Mucosa of descending colon (tissue), 3 donors: ENCODE data around the gene SRPRA. TPM values are rescaled to one million over a fixed set of nuclear protein-coding genes. Genes with fewer than 3 reads are reported as not detected.

Experiments used
- ATAC-seq: fragments of 200-7000 bp; cut with Tn5 transposase; one replicate; pipeline ENCODE4 v1.9.1; 2020; ENCODE audit warnings: mild to moderate bottlenecking, moderate library complexity
- DNase-seq, 3 donors: peaks; one replicate each; pipeline ENCODE4 v3.0.0-alpha.2; 2020
- H3K36me3 ChIP-seq: fragments of 200-600 bp; one replicate; pipeline ENCODE4 v1.8.0; 2021; ENCODE audit warnings: low read depth, mild to moderate bottlenecking
- H3K4me1 ChIP-seq: fragments of 200-600 bp; one replicate; pipeline ENCODE4 v1.8.0; 2021; ENCODE audit warnings: low read depth, mild to moderate bottlenecking
- H3K4me3 ChIP-seq: fragments of 200-600 bp; one replicate; pipeline ENCODE4 v1.8.0; 2021; ENCODE audit warnings: mild to moderate bottlenecking
- H3K9me3 ChIP-seq: fragments of 200-600 bp; one replicate; pipeline ENCODE4 v1.8.0; 2021; ENCODE audit warnings: mild to moderate bottlenecking
- intact Hi-C, 2 donors: fragments of 100-400 bp; cut with DNase I in 1 of 2; cut with micrococcal nuclease in 1 of 2; formaldehyde crosslinking; loops; one replicate each; pipeline versions ENCODE4 v1.11.0 to v1.11.1; 2022; cut with DNase I, micrococcal nuclease
- total RNA-seq, 3 donors: library from RNA; stranded (reverse); fragmentation: NEBNext Ultra II Directional in 2 of 3; extraction: Animal tissue kit (Norgen Biotek cat#: 25700) in 2 of 3; gene quantifications; one replicate each; pipeline versions ENCODE4 v1.2.1 to v1.2.4, GENCODE V29; 2021 to 2023
- TF ChIP-seq, protein P1 (sequence below): fragments of 200-600 bp; IDR thresholded peaks from one replicate; pipeline ENCODE4 v1.8.0; 2022; ENCODE audit warnings: antibody characterized with exemption, mild to moderate bottlenecking
- donor health status: DM: no; HTN: no; CAD: no; lungs with moderate emphysema.
- donor health status: DM: no; HTN: no; CAD: no.
- donor health status: DM: no; HTN: yes; CAD: no.

The SRPRA gene
- total RNA-seq, 3 donors from 2014 or later = 73.8 to 88.1 (median 79.2) TPM

DNA sequence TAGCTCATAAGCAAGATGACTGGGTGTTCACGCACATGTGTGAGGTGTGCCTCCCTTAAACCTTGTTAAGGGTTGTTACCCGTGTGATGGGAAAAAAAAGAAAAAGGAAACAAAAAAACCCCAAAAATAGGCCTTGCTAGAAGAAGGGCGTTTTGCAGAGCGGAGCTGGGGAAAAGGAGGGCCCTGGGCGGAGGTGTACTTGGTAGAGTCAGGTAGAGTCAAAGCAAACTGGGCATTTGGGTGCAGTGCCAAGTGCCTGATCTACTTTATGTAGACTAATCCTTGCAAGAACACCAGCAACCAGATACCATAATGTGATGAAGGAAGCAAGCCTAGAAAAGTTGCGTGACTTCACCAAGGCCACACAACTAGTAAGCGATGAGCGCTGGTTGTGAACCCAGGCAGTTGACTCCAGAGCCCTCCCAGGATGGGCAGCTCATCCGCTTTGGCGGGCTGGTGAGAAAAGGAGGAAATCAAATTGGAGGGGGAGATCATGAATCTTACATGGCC is 13.0 kb upstream of the SRPRA start:
- Histone ChIP-seq H3K4me3 (no peak overlapping the region), H3K9me3 (no peaks in the 10 kb centered on the region), H3K4me1 (peaks cover 3% of the 10 kb centered on the region), H3K36me3 (no peaks in the 10 kb centered on the region)
- DNase-seq (no peak), ATAC-seq (no peak)
- TF ChIP-seq, protein P1, sequence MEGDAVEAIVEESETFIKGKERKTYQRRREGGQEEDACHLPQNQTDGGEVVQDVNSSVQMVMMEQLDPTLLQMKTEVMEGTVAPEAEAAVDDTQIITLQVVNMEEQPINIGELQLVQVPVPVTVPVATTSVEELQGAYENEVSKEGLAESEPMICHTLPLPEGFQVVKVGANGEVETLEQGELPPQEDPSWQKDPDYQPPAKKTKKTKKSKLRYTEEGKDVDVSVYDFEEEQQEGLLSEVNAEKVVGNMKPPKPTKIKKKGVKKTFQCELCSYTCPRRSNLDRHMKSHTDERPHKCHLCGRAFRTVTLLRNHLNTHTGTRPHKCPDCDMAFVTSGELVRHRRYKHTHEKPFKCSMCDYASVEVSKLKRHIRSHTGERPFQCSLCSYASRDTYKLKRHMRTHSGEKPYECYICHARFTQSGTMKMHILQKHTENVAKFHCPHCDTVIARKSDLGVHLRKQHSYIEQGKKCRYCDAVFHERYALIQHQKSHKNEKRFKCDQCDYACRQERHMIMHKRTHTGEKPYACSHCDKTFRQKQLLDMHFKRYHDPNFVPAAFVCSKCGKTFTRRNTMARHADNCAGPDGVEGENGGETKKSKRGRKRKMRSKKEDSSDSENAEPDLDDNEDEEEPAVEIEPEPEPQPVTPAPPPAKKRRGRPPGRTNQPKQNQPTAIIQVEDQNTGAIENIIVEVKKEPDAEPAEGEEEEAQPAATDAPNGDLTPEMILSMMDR = no peak
- intact Hi-C loops = no loop called here

GRCh38 chr11:126281245-126281644 is 12.6 kb upstream of the SRPRA start:
- ATAC-seq = no peak
- H3K9me3 ChIP-seq = no peaks in the 10 kb centered on the region
- intact Hi-C loops = no loop called here

GRCh38 chr11:126280595-126280994 is 11.9 kb upstream of the SRPRA start:
- DNase-seq (no peak), ATAC-seq (no peak)
- H3K4me3 ChIP-seq = no peak overlapping the region
- TF ChIP-seq, protein P1 = no peak
- no peaks in the 10 kb centered on the region for H3K36me3 ChIP-seq
- peaks cover 3% of the 10 kb centered on the region for H3K4me1 ChIP-seq
- intact Hi-C loops = no loop called here
- H3K9me3 ChIP-seq = no peaks in the 10 kb centered on the region

More at GRCh38 chr11:126281245-126281644, 12.6 kb upstream of the SRPRA start:
- H3K36me3 ChIP-seq = no peaks in the 10 kb centered on the region
- peaks cover 3% of the 10 kb centered on the region for H3K4me1 ChIP-seq
- TF ChIP-seq, protein P1 = no peak
- no peak overlapping the region for H3K4me3 ChIP-seq
- DNase-seq = no peak

DNA sequence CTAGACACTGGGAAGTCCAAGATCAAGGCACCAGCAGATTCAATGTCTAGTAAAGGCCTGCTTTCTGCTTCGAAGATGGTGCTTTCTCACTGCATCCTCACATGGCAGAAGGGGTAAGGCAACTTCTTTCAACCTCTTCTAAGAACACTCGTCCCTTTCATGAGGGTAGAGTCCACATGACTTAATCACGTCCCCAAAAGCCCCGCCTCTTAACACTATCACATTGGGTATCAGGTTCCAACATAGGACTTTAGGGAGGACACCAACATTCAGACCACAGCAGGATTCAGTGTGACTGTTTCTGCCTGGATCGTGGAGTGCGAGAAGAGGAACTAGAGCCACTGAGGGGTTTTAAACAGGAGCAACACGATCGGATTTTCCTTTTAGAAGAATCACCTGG is 10.5 kb upstream of the SRPRA start:
- intact Hi-C loops = no loop called here
- ATAC-seq = no peak
- Histone ChIP-seq H3K9me3 (no peaks in the 10 kb centered on the region), H3K36me3 (no peaks in the 10 kb centered on the region), H3K4me1 (peaks cover 3% of the 10 kb centered on the region), H3K4me3 (no peak overlapping the region)
- DNase-seq = no peak
- TF ChIP-seq, protein P1 = no peak

DNA sequence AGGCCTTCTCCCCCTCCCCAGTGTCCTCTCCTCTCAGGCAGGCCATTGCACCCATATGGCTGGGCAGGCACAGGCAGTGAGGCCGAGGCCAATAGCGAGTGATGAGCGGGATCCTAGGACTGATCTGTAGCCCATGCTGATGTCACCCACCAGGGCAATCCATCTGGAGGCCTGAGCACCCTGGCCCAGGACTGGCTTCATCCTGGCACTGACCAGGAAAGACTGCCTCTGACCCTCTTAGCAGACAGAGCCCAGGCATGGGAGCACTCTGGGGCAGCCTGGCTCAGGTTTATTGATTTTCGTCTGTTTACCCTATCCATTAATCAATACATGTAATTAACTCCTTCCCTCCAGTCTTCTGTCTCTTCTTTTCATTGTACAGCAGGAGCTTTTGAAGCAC is 9.1 kb upstream of the SRPRA start:
- no peaks in the 10 kb centered on the region for H3K36me3 ChIP-seq
- intact Hi-C loops = no loop called here
- DNase-seq = no peak
- peaks cover 3% of the 10 kb centered on the region for H3K4me1 ChIP-seq
- no peak overlapping the region for H3K4me3 ChIP-seq
- H3K9me3 ChIP-seq = no peaks in the 10 kb centered on the region
- no peak for ATAC-seq
- TF ChIP-seq, protein P1 = no peak

GRCh38 chr11:126277322-126277721 is 8.6 kb upstream of the SRPRA start:
- H3K4me3 ChIP-seq = no peak overlapping the region
- TF ChIP-seq, protein P1 = no peak
- DNase-seq = no peak
- no peaks in the 10 kb centered on the region for H3K9me3 ChIP-seq
- ATAC-seq = no peak
- no peaks in the 10 kb centered on the region for H3K36me3 ChIP-seq
- intact Hi-C loops = no loop called here
- H3K4me1 ChIP-seq = peaks cover 3% of the 10 kb centered on the region
